ENCODE data around the gene MLXIP. TPM values are rescaled to one million over a fixed set of nuclear protein-coding genes. Genes with fewer than 3 reads are reported as not detected.
"Not testable (repeated sequence)": the region's sequence is repeated elsewhere in the genome, so short reads cannot be mapped to it uniquely, and the experiment has no call there.

The MLXIP gene
- polyA plus RNA-seq, 1 experiment, result 5.8 TPM

GRCh38 chr12:122111089-122111641 lies 32.6 kb downstream of the MLXIP start:
- POLR2A ChIA-PET, result no interaction called here
- Histone ChIP-seq H3K27me3 (ENCODE audit: control insufficient read depth, insufficient read depth, low read length) (no peaks in the 10 kb centered on the region), H3K4me3 (ENCODE audit: low read depth, low read length) (no peak overlapping the region), H3K9me3 (ENCODE audit: control insufficient read depth, insufficient read depth, low read length) (no peaks in the 10 kb centered on the region), H3K27ac (ENCODE audit: low read depth, low read length) (no peak overlapping the region)
- DNase-seq (ENCODE audit: low read depth, low spot score), result no peak
- no peak for TF ChIP-seq CTCF (IDR thresholded peaks at IDR 0.05; ENCODE audit: low read depth, low read length)
- CTCF ChIA-PET, result interaction anchor here (1.0 to 1.6 kb wide), 2 partner anchors 12 to 48 kb away, joined by 3 to 4 read pairs; no protein-coding TSS in a partner anchor

GRCh38 chr12:122116707-122117535 lies 38.4 kb downstream of the MLXIP start:
- TF ChIP-seq CTCF (IDR thresholded peaks at IDR 0.05; ENCODE audit: low read depth, low read length), result no peak
- Histone ChIP-seq H3K27me3 (ENCODE audit: control insufficient read depth, insufficient read depth, low read length) (no peaks in the 10 kb centered on the region), H3K27ac (ENCODE audit: low read depth, low read length) (no peak overlapping the region), H3K4me3 (ENCODE audit: low read depth, low read length) (no peak overlapping the region), H3K9me3 (ENCODE audit: control insufficient read depth, insufficient read depth, low read length) (no peaks in the 10 kb centered on the region)
- CTCF ChIA-PET, result no interaction called here
- POLR2A ChIA-PET, result no interaction called here
- DNase-seq (ENCODE audit: low read depth, low spot score), result no peak

GRCh38 chr12:122117979-122118378 lies 39.4 kb downstream of the MLXIP start:
- Histone ChIP-seq H3K4me3 (ENCODE audit: low read depth, low read length) (no peak overlapping the region), H3K9me3 (ENCODE audit: control insufficient read depth, insufficient read depth, low read length) (no peaks in the 10 kb centered on the region), H3K27ac (ENCODE audit: low read depth, low read length) (no peak overlapping the region), H3K27me3 (ENCODE audit: control insufficient read depth, insufficient read depth, low read length) (no peaks in the 10 kb centered on the region)
- no peak for TF ChIP-seq CTCF (IDR thresholded peaks at IDR 0.05; ENCODE audit: low read depth, low read length)
- no peak for DNase-seq (ENCODE audit: low read depth, low spot score)
- ChIA-PET POLR2A (no interaction called here), CTCF (interaction anchor here (1.2 kb wide), 1 partner anchor 63 kb away, joined by 5 read pairs; no protein-coding TSS in a partner anchor)

GRCh38 chr12:122121341-122121740 lies 42.8 kb downstream of the MLXIP start:
- CTCF ChIA-PET, result interaction anchor here (0.7 kb wide), 1 partner anchor 67 kb away, joined by 3 read pairs; no protein-coding TSS in a partner anchor
- H3K4me3 ChIP-seq (ENCODE audit: low read depth, low read length); H3K27me3 ChIP-seq (ENCODE audit: control insufficient read depth, insufficient read depth, low read length); H3K9me3 ChIP-seq (ENCODE audit: control insufficient read depth, insufficient read depth, low read length); H3K27ac ChIP-seq (ENCODE audit: low read depth, low read length); DNase-seq (ENCODE audit: low read depth, low spot score); POLR2A ChIA-PET: not testable (repeated sequence)

- POLR2A ChIA-PET, result interaction anchor here (1.2 kb wide), 1 partner anchor 41 kb away, joined by 3 read pairs; no protein-coding TSS in a partner anchor
- H3K9me3 ChIP-seq (ENCODE audit: control insufficient read depth, insufficient read depth, low read length), result no peaks in the 10 kb centered on the region
- CTCF ChIA-PET, result interaction anchor here (0.7 to 4.8 kb wide), 6 partner anchors 20 to 328 kb away, joined by 3 to 106 read pairs (median 12); partner anchors contain the start of gene RHOF
- H3K27me3 ChIP-seq (ENCODE audit: control insufficient read depth, insufficient read depth, low read length), result no peaks in the 10 kb centered on the region
- H3K4me3 ChIP-seq (ENCODE audit: low read depth, low read length), result no peak overlapping the region
- no peak for DNase-seq (ENCODE audit: low read depth, low spot score)
- no peak overlapping the region for H3K27ac ChIP-seq (ENCODE audit: low read depth, low read length)
- no peak for TF ChIP-seq CTCF (IDR thresholded peaks at IDR 0.05; ENCODE audit: low read depth, low read length)
These were observed 43.2 kb downstream of the MLXIP start for GRCh38 chr12:122121745-122122144.
